GM12801 (cell line): Measurements from ENCODE around the gene PEX5L.

Source experiments
- TF ChIP-seq, protein P1 (sequence below): IDR thresholded peaks from one replicate; pipeline ENCODE4 v1.5.1; 2011; ENCODE audit warnings: control low read depth; ENCODE audit not compliant: insufficient read length; ENCODE audit errors: extremely low read depth

PEX5L gene

DNA sequence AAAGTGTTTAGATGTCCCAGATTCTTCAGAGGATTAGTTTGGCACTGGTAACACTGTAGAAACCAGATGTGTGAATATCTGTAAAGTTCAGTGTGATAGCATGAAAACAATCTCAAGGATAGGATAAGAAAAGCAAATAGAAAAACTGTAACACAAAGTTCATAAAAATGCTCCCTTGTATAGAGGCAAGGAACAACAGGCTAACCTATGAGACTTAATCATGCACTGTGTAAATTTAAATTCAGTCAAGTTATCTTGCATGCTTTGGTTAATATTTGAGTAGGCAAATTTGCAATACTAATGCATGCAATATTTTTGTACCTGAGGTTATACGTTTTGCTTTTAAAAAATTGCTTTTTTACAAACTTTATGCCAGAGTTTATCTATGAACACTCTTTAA, 239.5 kb downstream of the PEX5L start:
- TF ChIP-seq, protein P1, sequence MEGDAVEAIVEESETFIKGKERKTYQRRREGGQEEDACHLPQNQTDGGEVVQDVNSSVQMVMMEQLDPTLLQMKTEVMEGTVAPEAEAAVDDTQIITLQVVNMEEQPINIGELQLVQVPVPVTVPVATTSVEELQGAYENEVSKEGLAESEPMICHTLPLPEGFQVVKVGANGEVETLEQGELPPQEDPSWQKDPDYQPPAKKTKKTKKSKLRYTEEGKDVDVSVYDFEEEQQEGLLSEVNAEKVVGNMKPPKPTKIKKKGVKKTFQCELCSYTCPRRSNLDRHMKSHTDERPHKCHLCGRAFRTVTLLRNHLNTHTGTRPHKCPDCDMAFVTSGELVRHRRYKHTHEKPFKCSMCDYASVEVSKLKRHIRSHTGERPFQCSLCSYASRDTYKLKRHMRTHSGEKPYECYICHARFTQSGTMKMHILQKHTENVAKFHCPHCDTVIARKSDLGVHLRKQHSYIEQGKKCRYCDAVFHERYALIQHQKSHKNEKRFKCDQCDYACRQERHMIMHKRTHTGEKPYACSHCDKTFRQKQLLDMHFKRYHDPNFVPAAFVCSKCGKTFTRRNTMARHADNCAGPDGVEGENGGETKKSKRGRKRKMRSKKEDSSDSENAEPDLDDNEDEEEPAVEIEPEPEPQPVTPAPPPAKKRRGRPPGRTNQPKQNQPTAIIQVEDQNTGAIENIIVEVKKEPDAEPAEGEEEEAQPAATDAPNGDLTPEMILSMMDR, result no peak

- TF ChIP-seq, protein P1, result no peak
Observed at GRCh38 chr3:179796421-179796820, 240.3 kb downstream of the PEX5L start.

DNA sequence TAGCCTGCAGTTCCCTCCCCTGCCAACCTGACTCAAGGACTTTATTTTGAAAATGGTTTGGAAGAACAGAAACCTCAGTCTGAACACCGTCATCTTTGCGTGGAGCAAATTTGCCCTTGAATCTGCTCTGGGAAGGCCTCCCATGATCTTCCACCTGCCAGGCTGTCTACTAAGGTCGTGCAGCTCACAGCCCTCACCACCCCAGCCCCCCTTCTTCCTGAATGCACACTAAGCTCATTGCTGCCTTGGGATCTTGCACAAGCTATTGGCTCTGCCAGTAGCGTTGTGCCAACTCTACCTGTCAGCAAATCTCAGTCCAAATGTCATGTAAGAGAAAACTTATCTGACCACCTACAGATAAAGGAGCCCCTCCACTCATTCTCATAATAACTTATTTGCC, 242.4 kb downstream of the PEX5L start:
- TF ChIP-seq, protein P1, result no peak

- TF ChIP-seq, protein P1, result no peak
Observed at GRCh38 chr3:179791793-179792192, 244.9 kb downstream of the PEX5L start.

GRCh38 chr3:179788996-179789395, 247.7 kb downstream of the PEX5L start:
- TF ChIP-seq, protein P1, result no peak

- TF ChIP-seq, protein P1, result no peak
Observed at GRCh38 chr3:179775416-179776122, 261.2 kb downstream of the PEX5L start.

DNA sequence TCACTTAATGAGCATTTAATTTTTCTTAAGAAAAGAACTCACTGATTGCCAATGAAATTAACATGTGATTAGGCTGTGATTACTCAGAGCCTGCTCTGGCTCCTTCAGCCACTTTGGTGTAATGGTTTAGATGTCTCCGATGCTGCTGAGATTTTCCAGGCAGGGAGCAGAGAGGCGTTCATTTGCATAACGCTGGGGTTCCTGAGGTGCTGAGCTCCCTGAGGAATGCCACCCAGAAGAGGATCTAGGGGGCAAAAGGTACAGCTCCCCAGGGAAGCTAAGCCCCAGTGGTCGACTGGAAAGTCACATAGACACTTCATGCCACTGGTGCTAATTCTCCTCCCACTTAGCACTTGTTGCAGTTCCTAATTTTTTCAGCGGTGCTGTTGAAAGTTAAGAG, 264.4 kb downstream of the PEX5L start:
- TF ChIP-seq, protein P1, result no peak

DNA sequence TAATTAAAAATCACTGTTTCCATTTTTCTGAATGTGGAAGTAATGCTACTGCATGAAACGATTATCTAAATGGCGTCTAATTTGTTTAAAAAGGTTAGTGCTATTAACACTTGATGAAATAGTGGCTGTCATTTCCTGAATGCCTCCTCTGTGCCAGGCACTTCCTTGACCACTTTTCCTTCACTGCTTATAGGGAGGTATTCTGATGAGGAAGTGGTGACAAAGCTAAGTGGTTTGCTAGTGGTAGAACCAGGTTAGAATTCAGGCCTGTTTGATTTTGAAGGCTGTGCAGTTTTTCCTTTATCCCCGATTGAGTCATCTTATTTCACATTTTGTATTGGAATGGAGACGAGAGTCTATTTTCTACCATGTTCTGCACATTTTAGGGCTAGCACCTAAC, 264.9 kb downstream of the PEX5L start:
- TF ChIP-seq, protein P1, result no peak
